ENCODE results near the gene THEMIS.

Gene THEMIS

GRCh38 chr6:127866766-127867165, 34.1 kb downstream of the THEMIS start:
- Histone ChIP-seq H3K9ac (ENCODE audit: low read depth in 1 of 2, low read length in 2 of 2) (no peak overlapping the region), H3K27ac (ENCODE audit: low read depth in 2 of 2, low read length in 2 of 2) (no peak overlapping the region), H3K4me1 (ENCODE audit: control insufficient read depth in 2 of 2, insufficient read depth in 2 of 2, low read length in 2 of 2) (no peaks in the 10 kb centered on the region), H3K27me3 (ENCODE audit: control insufficient read depth in 2 of 2, insufficient read depth in 2 of 2, low read length in 2 of 2) (no peaks in the 10 kb centered on the region), H3K4me3 (ENCODE audit: low read length in 2 of 2) (no peak overlapping the region), H3K36me3 (ENCODE audit: control insufficient read depth in 2 of 2, insufficient read depth in 2 of 2, low read length in 2 of 2) (no peaks in the 10 kb centered on the region), H3K9me3 (ENCODE audit: control insufficient read depth in 2 of 2, low read length in 2 of 2) (no peaks in the 10 kb centered on the region)

- no peaks in the 10 kb centered on the region for H3K9me3 ChIP-seq (ENCODE audit: control insufficient read depth in 2 of 2, low read length in 2 of 2)
- H3K36me3 ChIP-seq (ENCODE audit: control insufficient read depth in 2 of 2, insufficient read depth in 2 of 2, low read length in 2 of 2): no peaks in the 10 kb centered on the region
- peak overlapping the region in 1 of 2 donors; percentile 10 for H3K9ac ChIP-seq (ENCODE audit: low read depth in 1 of 2, low read length in 2 of 2)
- H3K27ac ChIP-seq (ENCODE audit: low read depth in 2 of 2, low read length in 2 of 2): no peak overlapping the region
- no peak overlapping the region for H3K4me3 ChIP-seq (ENCODE audit: low read length in 2 of 2)
- H3K27me3 ChIP-seq (ENCODE audit: control insufficient read depth in 2 of 2, insufficient read depth in 2 of 2, low read length in 2 of 2): no peaks in the 10 kb centered on the region
- H3K4me1 ChIP-seq (ENCODE audit: control insufficient read depth in 2 of 2, insufficient read depth in 2 of 2, low read length in 2 of 2): no peaks in the 10 kb centered on the region
Measured at GRCh38 chr6:127865108-127865507, 35.8 kb downstream of the THEMIS start.

- Histone ChIP-seq H3K4me1 (ENCODE audit: control insufficient read depth in 2 of 2, insufficient read depth in 2 of 2, low read length in 2 of 2) (no peaks in the 10 kb centered on the region), H3K36me3 (ENCODE audit: control insufficient read depth in 2 of 2, insufficient read depth in 2 of 2, low read length in 2 of 2) (no peaks in the 10 kb centered on the region), H3K9ac (ENCODE audit: low read depth in 1 of 2, low read length in 2 of 2) (peak overlapping the region in 1 of 2 donors; percentile 10), H3K9me3 (ENCODE audit: control insufficient read depth in 2 of 2, low read length in 2 of 2) (no peaks in the 10 kb centered on the region), H3K4me3 (ENCODE audit: low read length in 2 of 2) (no peak overlapping the region), H3K27me3 (ENCODE audit: control insufficient read depth in 2 of 2, insufficient read depth in 2 of 2, low read length in 2 of 2) (no peaks in the 10 kb centered on the region), H3K27ac (ENCODE audit: low read depth in 2 of 2, low read length in 2 of 2) (no peak overlapping the region)
Measured at GRCh38 chr6:127864701-127865100, 36.2 kb downstream of the THEMIS start.

DNA sequence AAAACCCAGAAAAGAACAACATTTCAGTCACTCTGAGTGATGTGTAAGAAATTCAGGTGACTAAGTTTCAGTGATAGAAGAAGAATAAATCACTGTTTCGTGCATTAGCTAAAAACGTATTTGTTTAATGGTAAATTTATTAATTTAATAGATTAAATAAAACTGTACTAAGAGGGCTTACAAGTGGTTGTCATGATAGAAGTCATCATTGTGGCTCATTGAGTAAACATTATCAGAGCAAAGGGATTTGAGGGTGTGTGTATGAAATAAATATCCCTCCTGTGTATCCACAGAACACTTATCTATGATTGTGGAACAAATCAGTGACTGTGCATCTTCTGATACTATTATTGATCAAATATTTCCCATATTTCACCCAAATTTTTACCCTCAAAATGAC, 40.1 kb downstream of the THEMIS start:
- Histone ChIP-seq H3K4me1 (ENCODE audit: control insufficient read depth in 2 of 2, insufficient read depth in 2 of 2, low read length in 2 of 2) (no peaks in the 10 kb centered on the region), H3K9me3 (ENCODE audit: control insufficient read depth in 2 of 2, low read length in 2 of 2) (no peaks in the 10 kb centered on the region), H3K9ac (ENCODE audit: low read depth in 1 of 2, low read length in 2 of 2) (no peak overlapping the region), H3K4me3 (ENCODE audit: low read length in 2 of 2) (no peak overlapping the region), H3K27ac (ENCODE audit: low read depth in 2 of 2, low read length in 2 of 2) (no peak overlapping the region), H3K27me3 (ENCODE audit: control insufficient read depth in 2 of 2, insufficient read depth in 2 of 2, low read length in 2 of 2) (no peaks in the 10 kb centered on the region), H3K36me3 (ENCODE audit: control insufficient read depth in 2 of 2, insufficient read depth in 2 of 2, low read length in 2 of 2) (no peaks in the 10 kb centered on the region)

- Histone ChIP-seq H3K36me3 (ENCODE audit: control insufficient read depth in 2 of 2, insufficient read depth in 2 of 2, low read length in 2 of 2) (no peaks in the 10 kb centered on the region), H3K27me3 (ENCODE audit: control insufficient read depth in 2 of 2, insufficient read depth in 2 of 2, low read length in 2 of 2) (no peaks in the 10 kb centered on the region), H3K9me3 (ENCODE audit: control insufficient read depth in 2 of 2, low read length in 2 of 2) (no peaks in the 10 kb centered on the region), H3K9ac (ENCODE audit: low read depth in 1 of 2, low read length in 2 of 2) (no peak overlapping the region), H3K4me3 (ENCODE audit: low read length in 2 of 2) (no peak overlapping the region), H3K4me1 (ENCODE audit: control insufficient read depth in 2 of 2, insufficient read depth in 2 of 2, low read length in 2 of 2) (no peaks in the 10 kb centered on the region), H3K27ac (ENCODE audit: low read depth in 2 of 2, low read length in 2 of 2) (no peak overlapping the region)
Measured at GRCh38 chr6:127859956-127860355, 40.9 kb downstream of the THEMIS start.

- H3K27ac ChIP-seq (ENCODE audit: low read depth in 2 of 2, low read length in 2 of 2): no peak overlapping the region
- H3K9me3 ChIP-seq (ENCODE audit: control insufficient read depth in 2 of 2, low read length in 2 of 2): no peaks in the 10 kb centered on the region
- no peaks in the 10 kb centered on the region for H3K4me1 ChIP-seq (ENCODE audit: control insufficient read depth in 2 of 2, insufficient read depth in 2 of 2, low read length in 2 of 2)
Measured at GRCh38 chr6:127858727-127859391, 42.0 kb downstream of the THEMIS start.

GRCh38 chr6:127857051-127857637, 43.7 kb downstream of the THEMIS start:
- Histone ChIP-seq H3K9me3 (ENCODE audit: control insufficient read depth in 2 of 2, low read length in 2 of 2) (no peaks in the 10 kb centered on the region), H3K27ac (ENCODE audit: low read depth in 2 of 2, low read length in 2 of 2) (no peak overlapping the region), H3K27me3 (ENCODE audit: control insufficient read depth in 2 of 2, insufficient read depth in 2 of 2, low read length in 2 of 2) (no peaks in the 10 kb centered on the region), H3K4me1 (ENCODE audit: control insufficient read depth in 2 of 2, insufficient read depth in 2 of 2, low read length in 2 of 2) (no peaks in the 10 kb centered on the region), H3K4me3 (ENCODE audit: low read length in 2 of 2) (no peak overlapping the region), H3K9ac (ENCODE audit: low read depth in 1 of 2, low read length in 2 of 2) (no peak overlapping the region), H3K36me3 (ENCODE audit: control insufficient read depth in 2 of 2, insufficient read depth in 2 of 2, low read length in 2 of 2) (no peaks in the 10 kb centered on the region)

More at GRCh38 chr6:127858727-127859391, 42.0 kb downstream of the THEMIS start:
- no peak overlapping the region for H3K4me3 ChIP-seq (ENCODE audit: low read length in 2 of 2)
- H3K9ac ChIP-seq (ENCODE audit: low read depth in 1 of 2, low read length in 2 of 2): no peak overlapping the region
- H3K27me3 ChIP-seq (ENCODE audit: control insufficient read depth in 2 of 2, insufficient read depth in 2 of 2, low read length in 2 of 2): no peaks in the 10 kb centered on the region
- no peaks in the 10 kb centered on the region for H3K36me3 ChIP-seq (ENCODE audit: control insufficient read depth in 2 of 2, insufficient read depth in 2 of 2, low read length in 2 of 2)

DNA sequence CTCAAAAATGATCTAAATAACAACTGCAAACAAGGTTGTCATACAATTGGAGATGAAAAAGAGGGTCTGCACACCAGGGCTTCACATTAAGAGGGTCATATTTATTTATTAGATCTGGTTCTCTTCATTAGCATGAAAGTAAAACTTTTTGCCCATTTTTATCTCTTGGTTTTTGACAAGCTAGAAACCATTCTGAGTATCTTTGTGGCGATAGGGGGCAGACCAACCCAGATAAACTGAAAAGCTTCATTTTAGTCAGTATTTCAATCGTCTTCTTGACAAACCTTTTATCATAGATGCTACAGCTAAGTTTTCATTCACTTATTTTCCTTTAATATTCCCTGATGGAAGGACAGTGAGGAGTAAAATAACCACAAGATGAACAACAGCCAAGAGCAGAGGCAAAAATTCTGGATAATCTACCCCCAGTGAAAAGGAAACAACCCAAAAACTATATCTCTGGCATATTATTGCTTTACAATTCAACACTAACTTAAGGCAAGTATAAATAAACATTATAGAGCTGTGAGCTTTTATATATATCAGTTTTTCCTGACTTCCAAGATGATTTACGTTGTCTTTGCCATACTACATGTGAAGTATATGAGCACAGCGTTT, 45.2 kb downstream of the THEMIS start:
- H3K27ac ChIP-seq (ENCODE audit: low read depth in 2 of 2, low read length in 2 of 2): no peak overlapping the region
- no peaks in the 10 kb centered on the region for H3K36me3 ChIP-seq (ENCODE audit: control insufficient read depth in 2 of 2, insufficient read depth in 2 of 2, low read length in 2 of 2)
- H3K27me3 ChIP-seq (ENCODE audit: control insufficient read depth in 2 of 2, insufficient read depth in 2 of 2, low read length in 2 of 2): no peaks in the 10 kb centered on the region

DNA sequence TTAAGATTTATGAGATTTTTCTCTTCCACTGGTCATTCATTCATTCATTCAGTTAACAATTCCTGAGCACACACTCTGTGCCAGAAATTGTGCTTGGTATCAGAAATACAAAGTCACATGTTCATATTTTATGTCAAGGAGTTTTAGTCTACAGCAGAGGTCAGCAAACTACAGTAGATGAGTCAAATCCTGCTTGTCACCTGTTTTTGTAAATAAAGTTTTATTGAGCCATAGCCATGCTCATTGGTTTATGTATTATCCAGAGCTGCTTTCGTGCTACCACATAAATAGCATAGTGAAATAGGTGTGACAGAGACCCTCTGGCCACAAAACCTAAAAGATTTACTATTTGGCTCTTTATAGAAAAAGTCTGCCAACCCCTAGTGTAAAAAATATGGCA, 46.8 kb downstream of the THEMIS start:
- Histone ChIP-seq H3K9me3 (ENCODE audit: control insufficient read depth in 2 of 2, low read length in 2 of 2) (no peaks in the 10 kb centered on the region), H3K27ac (ENCODE audit: low read depth in 2 of 2, low read length in 2 of 2) (no peak overlapping the region), H3K27me3 (ENCODE audit: control insufficient read depth in 2 of 2, insufficient read depth in 2 of 2, low read length in 2 of 2) (no peaks in the 10 kb centered on the region), H3K9ac (ENCODE audit: low read depth in 1 of 2, low read length in 2 of 2) (no peak overlapping the region), H3K36me3 (ENCODE audit: control insufficient read depth in 2 of 2, insufficient read depth in 2 of 2, low read length in 2 of 2) (no peaks in the 10 kb centered on the region), H3K4me3 (ENCODE audit: low read length in 2 of 2) (no peak overlapping the region), H3K4me1 (ENCODE audit: control insufficient read depth in 2 of 2, insufficient read depth in 2 of 2, low read length in 2 of 2) (no peaks in the 10 kb centered on the region)

More for the DNA sequence above, 45.2 kb downstream of the THEMIS start:
- Histone ChIP-seq H3K9me3 (ENCODE audit: control insufficient read depth in 2 of 2, low read length in 2 of 2) (no peaks in the 10 kb centered on the region), H3K4me3 (ENCODE audit: low read length in 2 of 2) (no peak overlapping the region), H3K9ac (ENCODE audit: low read depth in 1 of 2, low read length in 2 of 2) (no peak overlapping the region), H3K4me1 (ENCODE audit: control insufficient read depth in 2 of 2, insufficient read depth in 2 of 2, low read length in 2 of 2) (no peaks in the 10 kb centered on the region)

DNA sequence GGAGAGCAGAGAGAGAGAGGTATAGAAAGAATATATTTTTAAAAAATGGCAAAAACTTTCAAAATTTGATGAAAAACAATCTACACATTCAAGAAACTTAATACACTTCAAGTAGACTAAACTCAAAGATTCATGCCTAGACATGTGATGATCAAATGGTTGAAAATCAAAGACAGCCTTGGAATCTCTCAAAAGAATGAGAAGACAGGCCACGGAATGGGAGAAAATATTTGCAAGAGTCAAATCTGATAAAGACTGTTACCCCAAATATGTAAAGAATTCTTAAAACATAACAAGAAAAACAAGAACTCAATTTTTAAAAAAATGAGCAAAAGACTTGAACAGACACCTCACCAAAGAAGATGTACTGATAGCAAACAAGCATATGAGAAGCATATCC, 49.7 kb downstream of the THEMIS start:
- Histone ChIP-seq H3K36me3 (ENCODE audit: control insufficient read depth in 2 of 2, insufficient read depth in 2 of 2, low read length in 2 of 2) (no peaks in the 10 kb centered on the region), H3K4me3 (ENCODE audit: low read length in 2 of 2) (no peak overlapping the region), H3K27ac (ENCODE audit: low read depth in 2 of 2, low read length in 2 of 2) (no peak overlapping the region), H3K9me3 (ENCODE audit: control insufficient read depth in 2 of 2, low read length in 2 of 2) (no peaks in the 10 kb centered on the region), H3K4me1 (ENCODE audit: control insufficient read depth in 2 of 2, insufficient read depth in 2 of 2, low read length in 2 of 2) (no peaks in the 10 kb centered on the region), H3K27me3 (ENCODE audit: control insufficient read depth in 2 of 2, insufficient read depth in 2 of 2, low read length in 2 of 2) (no peaks in the 10 kb centered on the region), H3K9ac (ENCODE audit: low read depth in 1 of 2, low read length in 2 of 2) (no peak overlapping the region)

Measured in mucosa of rectum (tissue), 2 donors.